C4-2B (cell line): ENCODE data around the gene GLB1L3.

Experiments used
- ZFX ChIP-seq: fragments of 450-650 bp; IDR thresholded peaks from 2 replicates; pipeline ENCODE4 v1.6.1; 2017
- TF ChIP-seq, protein P1 (sequence below): fragments of 450-650 bp; conservative IDR thresholded peaks from 2 replicates; pipeline ENCODE4 v1.5.1; 2017; ENCODE audit warnings: mild to moderate bottlenecking

DNA sequence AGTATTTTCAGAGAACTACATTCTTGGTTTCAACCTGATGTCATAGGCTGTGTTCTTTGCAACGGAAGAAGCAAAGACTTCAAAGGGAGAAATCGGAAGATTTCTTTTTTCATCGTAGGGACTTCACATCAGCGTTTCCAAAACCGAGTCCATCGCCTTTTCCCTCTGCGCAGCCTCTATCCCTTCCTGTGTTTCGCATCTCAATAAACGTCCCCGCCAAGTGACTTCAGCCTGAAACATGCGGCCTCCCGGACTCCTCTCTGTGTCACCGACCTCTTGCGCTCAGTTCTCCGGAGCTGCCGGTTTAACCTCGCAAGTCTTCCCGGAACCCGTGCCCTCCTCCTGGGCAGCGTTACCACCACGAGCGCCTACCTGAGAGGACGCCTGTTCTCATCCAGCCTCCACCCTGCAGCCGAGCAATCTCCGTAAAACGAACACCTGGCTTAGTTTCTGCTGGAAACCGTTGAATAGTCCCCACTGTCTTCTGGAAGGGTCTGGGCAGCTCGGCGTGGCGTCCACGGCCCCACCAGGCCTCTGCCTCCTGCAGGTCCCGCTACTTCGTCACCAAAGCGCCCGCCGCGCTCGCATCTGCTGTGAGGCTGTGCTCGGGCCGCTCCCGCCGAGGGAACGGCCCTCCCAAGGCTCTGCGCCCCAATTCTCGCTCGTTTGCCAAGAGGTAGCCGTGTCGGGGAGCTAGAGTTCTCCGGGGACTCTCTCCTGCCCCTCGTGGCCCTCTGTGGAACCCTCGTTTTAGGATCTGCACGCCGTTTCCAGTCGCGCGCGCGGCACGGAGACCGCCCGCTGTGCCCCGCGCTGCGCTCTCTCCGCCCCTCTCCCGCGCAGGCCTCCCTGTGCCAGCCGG, at the start of gene GLB1L3:
- TF ChIP-seq, protein P1, sequence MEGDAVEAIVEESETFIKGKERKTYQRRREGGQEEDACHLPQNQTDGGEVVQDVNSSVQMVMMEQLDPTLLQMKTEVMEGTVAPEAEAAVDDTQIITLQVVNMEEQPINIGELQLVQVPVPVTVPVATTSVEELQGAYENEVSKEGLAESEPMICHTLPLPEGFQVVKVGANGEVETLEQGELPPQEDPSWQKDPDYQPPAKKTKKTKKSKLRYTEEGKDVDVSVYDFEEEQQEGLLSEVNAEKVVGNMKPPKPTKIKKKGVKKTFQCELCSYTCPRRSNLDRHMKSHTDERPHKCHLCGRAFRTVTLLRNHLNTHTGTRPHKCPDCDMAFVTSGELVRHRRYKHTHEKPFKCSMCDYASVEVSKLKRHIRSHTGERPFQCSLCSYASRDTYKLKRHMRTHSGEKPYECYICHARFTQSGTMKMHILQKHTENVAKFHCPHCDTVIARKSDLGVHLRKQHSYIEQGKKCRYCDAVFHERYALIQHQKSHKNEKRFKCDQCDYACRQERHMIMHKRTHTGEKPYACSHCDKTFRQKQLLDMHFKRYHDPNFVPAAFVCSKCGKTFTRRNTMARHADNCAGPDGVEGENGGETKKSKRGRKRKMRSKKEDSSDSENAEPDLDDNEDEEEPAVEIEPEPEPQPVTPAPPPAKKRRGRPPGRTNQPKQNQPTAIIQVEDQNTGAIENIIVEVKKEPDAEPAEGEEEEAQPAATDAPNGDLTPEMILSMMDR, result no peak; the same call in 1 of the 2 replicates
- TF ChIP-seq ZFX, result no peak
